ENCODE measurements around the gene HIGD1A.

- TF ChIP-seq POLR2A (IDR thresholded peaks at IDR 0.05) (no peak), CTCF (IDR thresholded peaks at IDR 0.05) (no peak)
These were observed 59.0 kb downstream of the HIGD1A start for GRCh38 chr3:42745291-42745745.

All from thyroid gland (tissue), 4 donors.